ENCODE data around the gene LRRC25. TPM values are rescaled to one million over a fixed set of nuclear protein-coding genes. Genes with fewer than 3 reads are reported as not detected.

LRRC25 gene
- total RNA-seq, 1 donor from 2014 or later: 0.47 TPM

DNA sequence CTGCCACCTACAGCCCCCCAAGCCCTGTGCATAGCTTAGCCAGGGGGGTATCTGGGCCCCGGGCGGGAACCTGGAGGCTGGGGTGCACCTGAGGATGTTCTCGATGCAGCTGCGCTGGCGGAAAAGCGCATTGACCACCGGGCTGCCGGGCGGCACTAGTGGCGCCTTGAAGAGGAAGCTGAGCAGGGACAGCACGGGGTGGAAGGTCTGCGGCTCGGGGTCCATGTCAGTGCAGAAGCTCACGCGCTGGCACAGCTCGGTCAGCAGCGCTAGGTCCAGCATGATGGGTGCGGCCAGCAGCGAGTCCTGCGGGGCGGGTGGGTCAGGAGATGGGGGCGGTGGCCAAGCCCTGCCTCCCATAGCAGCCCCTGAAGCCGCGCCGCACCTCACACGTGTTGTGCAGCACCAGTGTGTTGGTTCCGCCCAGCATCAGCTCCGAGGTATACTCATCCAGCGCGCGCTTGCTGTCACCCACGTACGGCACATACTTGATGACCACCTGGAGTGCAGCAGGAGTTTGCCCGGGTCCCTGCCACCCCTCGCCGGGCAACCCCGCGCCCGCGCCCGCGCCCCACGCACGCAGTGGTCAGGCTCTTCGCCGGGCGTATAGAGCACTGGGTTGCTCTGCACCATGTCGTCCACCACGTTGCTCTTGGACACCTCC is 37.9 kb upstream of the LRRC25 start:
- POLR2A ChIA-PET: interaction anchor here (0.5 to 1.6 kb wide), 4 partner anchors 16 to 303 kb away, joined by 3 to 7 read pairs (median 5); partner anchors contain the start of gene SSBP4
- Mint-ChIP-seq H3K4me1 (peaks cover 35% of the 10 kb centered on the region), H3K4me3 (peak overlapping the region; percentile 79), H3K36me3 (ENCODE audit: low read depth) (no peaks in the 10 kb centered on the region), H3K9me3 (no peaks in the 10 kb centered on the region), H3K27me3 (no peaks in the 10 kb centered on the region), H3K27ac (no peak overlapping the region)
- DNase-seq (no peak), ATAC-seq (ENCODE audit: low read depth) (no peak)
- TF ChIP-seq, protein P1, sequence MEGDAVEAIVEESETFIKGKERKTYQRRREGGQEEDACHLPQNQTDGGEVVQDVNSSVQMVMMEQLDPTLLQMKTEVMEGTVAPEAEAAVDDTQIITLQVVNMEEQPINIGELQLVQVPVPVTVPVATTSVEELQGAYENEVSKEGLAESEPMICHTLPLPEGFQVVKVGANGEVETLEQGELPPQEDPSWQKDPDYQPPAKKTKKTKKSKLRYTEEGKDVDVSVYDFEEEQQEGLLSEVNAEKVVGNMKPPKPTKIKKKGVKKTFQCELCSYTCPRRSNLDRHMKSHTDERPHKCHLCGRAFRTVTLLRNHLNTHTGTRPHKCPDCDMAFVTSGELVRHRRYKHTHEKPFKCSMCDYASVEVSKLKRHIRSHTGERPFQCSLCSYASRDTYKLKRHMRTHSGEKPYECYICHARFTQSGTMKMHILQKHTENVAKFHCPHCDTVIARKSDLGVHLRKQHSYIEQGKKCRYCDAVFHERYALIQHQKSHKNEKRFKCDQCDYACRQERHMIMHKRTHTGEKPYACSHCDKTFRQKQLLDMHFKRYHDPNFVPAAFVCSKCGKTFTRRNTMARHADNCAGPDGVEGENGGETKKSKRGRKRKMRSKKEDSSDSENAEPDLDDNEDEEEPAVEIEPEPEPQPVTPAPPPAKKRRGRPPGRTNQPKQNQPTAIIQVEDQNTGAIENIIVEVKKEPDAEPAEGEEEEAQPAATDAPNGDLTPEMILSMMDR (IDR thresholded peaks at IDR 0.05): no peak
- CTCF ChIA-PET: interaction anchor here (0.9 kb wide), 2 partner anchors 16 to 55 kb away, joined by 3 to 4 read pairs; no protein-coding TSS in a partner anchor
- intact Hi-C loops (cut with micrococcal nuclease): loop anchor here (5.0 kb wide), 1 partner anchor 397 kb away; the partner anchor contains the start of gene UPF1

DNA sequence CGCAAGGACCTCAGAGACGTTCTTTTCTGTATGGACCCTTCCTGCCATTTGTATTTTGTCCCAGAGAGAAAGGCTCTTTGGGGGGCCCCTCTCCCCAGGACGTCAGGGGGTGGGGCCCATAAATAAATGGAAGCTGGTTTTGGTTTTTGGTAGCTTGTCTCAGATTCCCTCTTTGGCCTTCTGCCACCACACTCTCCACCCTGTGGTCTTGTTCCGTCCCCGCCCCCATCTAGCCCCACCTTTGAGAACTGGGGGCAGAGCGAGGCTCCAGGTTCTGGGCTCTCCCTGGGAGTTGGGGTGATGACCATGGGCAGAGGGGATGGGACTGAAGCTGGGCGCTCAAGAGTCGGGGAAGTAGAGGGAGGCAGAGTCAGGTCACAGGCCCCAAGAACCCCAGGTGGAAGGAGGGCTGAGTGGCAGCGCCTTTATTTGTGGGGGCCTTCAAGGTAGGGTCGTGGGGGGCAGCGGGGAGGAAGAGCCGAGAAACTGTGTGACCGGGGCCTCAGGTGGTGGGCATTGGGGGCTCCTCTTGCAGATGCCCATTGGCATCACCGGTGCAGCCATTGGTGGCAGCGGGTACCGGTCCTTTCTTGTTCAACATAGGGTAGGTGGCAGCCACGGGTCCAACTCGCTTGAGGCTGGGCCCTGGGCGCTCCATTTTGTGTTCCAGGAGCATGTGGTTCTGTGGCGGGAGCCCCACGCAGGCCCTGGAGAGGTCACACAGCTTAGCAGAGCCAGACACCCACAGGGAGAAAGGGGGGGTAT is 37.2 kb upstream of the LRRC25 start:
- peak overlapping the region; percentile 79 for H3K4me3 Mint-ChIP-seq
- no peaks in the 10 kb centered on the region for H3K27me3 Mint-ChIP-seq
- DNase-seq (no peak), ATAC-seq (ENCODE audit: low read depth) (no peak)
- POLR2A ChIA-PET: interaction anchor here (0.5 to 1.6 kb wide), 3 partner anchors 15 to 302 kb away, joined by 5 to 7 read pairs (median 5); partner anchors contain the start of gene SSBP4
- TF ChIP-seq, protein P1 (IDR thresholded peaks at IDR 0.05): no peak
- CTCF ChIA-PET: interaction anchor here (0.9 kb wide), 1 partner anchor 15 kb away, joined by 3 read pairs; no protein-coding TSS in a partner anchor
- no peaks in the 10 kb centered on the region for H3K9me3 Mint-ChIP-seq
- intact Hi-C loops (cut with micrococcal nuclease): loop anchor here (5.0 kb wide), 1 partner anchor 398 kb away; the partner anchor contains the start of gene UPF1
- H3K36me3 Mint-ChIP-seq (ENCODE audit: low read depth): no peaks in the 10 kb centered on the region
- peak overlapping the region; percentile 24 for H3K27ac Mint-ChIP-seq
- peaks cover 40% of the 10 kb centered on the region for H3K4me1 Mint-ChIP-seq

DNA sequence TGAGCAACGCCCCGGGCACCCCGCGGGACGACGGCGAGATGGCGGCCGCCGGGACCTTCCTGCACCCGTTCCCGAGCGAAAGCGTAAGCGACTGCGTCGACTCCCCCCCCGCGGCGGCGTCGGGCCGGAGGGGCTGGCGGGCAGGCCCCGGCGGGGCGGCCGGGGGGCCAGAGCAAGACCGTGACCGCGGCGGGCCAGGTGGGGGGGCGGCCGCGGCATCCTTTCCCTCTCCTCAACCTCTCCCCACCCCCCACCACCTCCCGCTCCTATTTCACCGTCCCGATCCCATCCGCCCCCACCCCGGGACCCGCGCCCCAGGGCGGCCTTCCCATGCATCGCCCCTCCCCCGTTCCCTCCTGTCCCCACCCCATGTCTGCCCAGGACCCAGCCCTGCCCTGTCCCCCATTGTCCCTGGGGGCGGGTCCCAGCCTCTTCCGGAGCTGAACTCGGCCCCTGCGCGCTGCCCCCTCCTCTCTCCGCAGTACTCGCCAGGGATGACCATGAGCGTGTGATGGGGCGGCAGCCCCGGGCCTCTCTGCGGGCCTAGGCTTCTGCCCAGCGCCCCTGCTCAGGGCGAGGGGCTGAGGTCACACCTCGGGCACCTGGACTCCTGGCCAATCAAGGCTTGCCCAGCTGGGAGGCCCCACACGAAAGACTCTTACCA is 36.4 kb upstream of the LRRC25 start:
- peaks cover 37% of the 10 kb centered on the region for H3K4me1 Mint-ChIP-seq
- ChIA-PET POLR2A (interaction anchor here (1.6 kb wide), 1 partner anchor 14 kb away, joined by 7 read pairs; the partner anchor contains the start of gene SSBP4), CTCF (no interaction called here)
- TF ChIP-seq, protein P1 (IDR thresholded peaks at IDR 0.05): no peak
- H3K36me3 Mint-ChIP-seq (ENCODE audit: low read depth): no peaks in the 10 kb centered on the region
- H3K9me3 Mint-ChIP-seq: no peaks in the 10 kb centered on the region
- H3K27ac Mint-ChIP-seq: peak overlapping the region; percentile 24
- ATAC-seq (ENCODE audit: low read depth) (no peak), DNase-seq (no peak)
- intact Hi-C loops (cut with micrococcal nuclease): no loop called here
- H3K27me3 Mint-ChIP-seq: no peaks in the 10 kb centered on the region
- H3K4me3 Mint-ChIP-seq: peak overlapping the region; percentile 79

DNA sequence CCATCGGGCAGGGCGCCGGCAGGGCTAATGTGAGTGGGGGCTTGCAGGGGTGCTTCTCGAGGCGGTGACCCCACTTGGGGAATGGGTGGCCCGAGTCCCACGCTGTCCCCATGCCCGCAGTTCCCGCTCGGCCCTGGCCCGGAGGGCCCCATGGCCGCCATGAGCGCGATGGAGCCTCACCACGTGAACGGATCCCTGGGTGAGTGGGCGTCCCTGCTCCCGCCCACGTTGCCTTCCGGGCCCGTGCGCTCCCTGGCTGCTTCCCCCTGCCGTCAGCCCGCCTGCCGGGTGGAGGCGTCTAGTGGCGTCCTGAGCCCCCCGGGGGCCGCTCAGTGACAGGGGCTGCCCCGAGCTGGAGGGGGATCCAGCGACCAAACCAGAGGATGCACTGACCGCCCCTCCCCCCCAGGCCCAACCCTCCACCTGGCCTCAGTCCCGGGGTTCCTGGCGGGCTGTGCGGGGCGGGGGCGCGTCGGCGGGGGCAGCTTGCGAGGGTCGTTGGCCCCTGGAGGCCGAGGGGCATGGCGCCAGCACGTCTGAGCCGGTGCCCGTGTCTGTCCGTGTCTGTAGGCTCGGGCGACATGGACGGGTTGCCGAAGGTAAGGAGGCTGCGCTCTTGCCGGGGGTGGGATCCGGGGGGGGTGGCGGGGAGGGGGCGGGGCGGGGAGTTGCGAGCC is 35.7 kb upstream of the LRRC25 start:
- H3K27ac Mint-ChIP-seq: peak overlapping the region; percentile 56

More for the DNA sequence above, 35.7 kb upstream of the LRRC25 start:
- ChIA-PET POLR2A (interaction anchor here (0.6 to 1.8 kb wide), 2 partner anchors 13 to 143 kb away, joined by 3 to 11 read pairs; no protein-coding TSS in a partner anchor), CTCF (no interaction called here)
- H3K4me1 Mint-ChIP-seq: peaks cover 37% of the 10 kb centered on the region
- no peaks in the 10 kb centered on the region for H3K36me3 Mint-ChIP-seq (ENCODE audit: low read depth)
- peak overlapping the region; percentile 74 for H3K4me3 Mint-ChIP-seq
- TF ChIP-seq, protein P1 (IDR thresholded peaks at IDR 0.05): no peak
- intact Hi-C loops (cut with micrococcal nuclease): no loop called here
- DNase-seq (peak; percentile 67), ATAC-seq (ENCODE audit: low read depth) (peak; percentile 29)
- no peaks in the 10 kb centered on the region for H3K27me3 Mint-ChIP-seq
- H3K9me3 Mint-ChIP-seq: no peaks in the 10 kb centered on the region
